ENCODE measurements around the gene DPEP1. TPM values are rescaled to one million over a fixed set of nuclear protein-coding genes. Genes with fewer than 3 reads are reported as not detected.
"Not testable (repeated sequence)": the region's sequence is repeated elsewhere in the genome, so short reads cannot be mapped to it uniquely, and the experiment has no call there.

Gene DPEP1
- total RNA-seq, 1 donor = 0.36 TPM

DNA sequence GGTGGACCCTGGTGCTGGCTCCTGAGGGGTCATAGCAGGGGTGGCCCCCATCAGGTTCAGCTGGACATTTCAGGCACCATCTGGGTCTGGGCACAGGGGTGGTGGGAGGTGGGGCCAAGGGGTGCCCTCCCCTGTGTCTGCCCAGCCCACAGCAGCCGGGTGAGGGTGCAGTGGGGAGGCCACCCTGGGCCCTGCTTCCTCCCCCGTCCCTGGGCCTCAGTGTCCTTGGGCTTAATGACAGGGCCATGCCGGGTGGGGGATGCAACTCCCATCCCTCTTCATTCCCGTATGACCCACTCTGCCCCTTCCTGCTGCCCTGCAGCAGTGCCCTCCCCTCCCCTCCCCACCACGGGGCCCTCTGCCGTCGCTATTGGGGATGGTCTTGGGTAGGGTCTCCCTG lies 27.2 kb upstream of the DPEP1 start:
- Histone ChIP-seq H3K4me3 (ENCODE audit: insufficient read depth, low read length) (no peak overlapping the region), H3K4me2 (ENCODE audit: insufficient read depth, low read length) (no peak overlapping the region), H3K4me1 (ENCODE audit: insufficient read depth, low read length) (peaks cover 27% of the 10 kb centered on the region), H4K20me1 (ENCODE audit: insufficient read depth, low read length) (no peaks in the 10 kb centered on the region), H3K79me2 (ENCODE audit: insufficient read depth, low read length) (peaks cover 6% of the 10 kb centered on the region), H3K9me3 (ENCODE audit: low read depth, low read length) (no peaks in the 10 kb centered on the region), H3K27me3 (ENCODE audit: insufficient read depth, low read length) (no peaks in the 10 kb centered on the region), H2AFZ (ENCODE audit: low read length) (no peak overlapping the region), H3K36me3 (ENCODE audit: insufficient read depth, low read length) (no peaks in the 10 kb centered on the region), H3K27ac (ENCODE audit: low read depth, low read length) (peak overlapping the region; percentile 63)
- TF ChIP-seq, protein P1, sequence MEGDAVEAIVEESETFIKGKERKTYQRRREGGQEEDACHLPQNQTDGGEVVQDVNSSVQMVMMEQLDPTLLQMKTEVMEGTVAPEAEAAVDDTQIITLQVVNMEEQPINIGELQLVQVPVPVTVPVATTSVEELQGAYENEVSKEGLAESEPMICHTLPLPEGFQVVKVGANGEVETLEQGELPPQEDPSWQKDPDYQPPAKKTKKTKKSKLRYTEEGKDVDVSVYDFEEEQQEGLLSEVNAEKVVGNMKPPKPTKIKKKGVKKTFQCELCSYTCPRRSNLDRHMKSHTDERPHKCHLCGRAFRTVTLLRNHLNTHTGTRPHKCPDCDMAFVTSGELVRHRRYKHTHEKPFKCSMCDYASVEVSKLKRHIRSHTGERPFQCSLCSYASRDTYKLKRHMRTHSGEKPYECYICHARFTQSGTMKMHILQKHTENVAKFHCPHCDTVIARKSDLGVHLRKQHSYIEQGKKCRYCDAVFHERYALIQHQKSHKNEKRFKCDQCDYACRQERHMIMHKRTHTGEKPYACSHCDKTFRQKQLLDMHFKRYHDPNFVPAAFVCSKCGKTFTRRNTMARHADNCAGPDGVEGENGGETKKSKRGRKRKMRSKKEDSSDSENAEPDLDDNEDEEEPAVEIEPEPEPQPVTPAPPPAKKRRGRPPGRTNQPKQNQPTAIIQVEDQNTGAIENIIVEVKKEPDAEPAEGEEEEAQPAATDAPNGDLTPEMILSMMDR (IDR thresholded peaks at IDR 0.05; ENCODE audit: extremely low read depth, low read depth, low read length) = no peak
- no peak for DNase-seq (ENCODE audit: insufficient read length, low spot score, missing footprints)

DNA sequence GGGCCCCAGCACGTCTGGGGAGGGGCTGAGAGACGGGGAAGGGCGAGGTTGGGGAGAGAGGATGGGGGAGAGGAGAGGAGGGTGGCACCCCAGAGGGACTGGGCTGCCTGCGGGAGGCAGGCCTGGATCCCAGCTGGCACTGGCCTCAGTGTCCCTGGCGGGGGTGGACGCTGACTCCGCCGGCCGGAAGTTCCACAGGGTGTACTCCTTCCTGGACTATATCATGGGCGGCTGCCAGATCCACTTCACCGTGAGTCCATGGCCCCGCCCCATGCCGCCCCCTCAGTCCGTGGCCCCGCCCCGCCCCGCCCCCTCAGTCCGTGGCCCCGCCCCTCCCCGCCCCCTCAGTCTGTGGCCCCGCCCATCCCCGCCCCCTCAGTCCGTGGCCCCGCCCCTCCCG lies 26.6 kb upstream of the DPEP1 start:
- peak; percentile 97 for DNase-seq (ENCODE audit: insufficient read length, low spot score, missing footprints)
- Histone ChIP-seq H3K4me1 (ENCODE audit: insufficient read depth, low read length) (peaks cover 22% of the 10 kb centered on the region), H3K9me3 (ENCODE audit: low read depth, low read length) (no peaks in the 10 kb centered on the region), H3K27ac (ENCODE audit: low read depth, low read length) (peak overlapping the region; percentile 63), H3K4me2 (ENCODE audit: insufficient read depth, low read length) (no peak overlapping the region), H4K20me1 (ENCODE audit: insufficient read depth, low read length) (no peaks in the 10 kb centered on the region), H3K27me3 (ENCODE audit: insufficient read depth, low read length) (no peaks in the 10 kb centered on the region), H3K36me3 (ENCODE audit: insufficient read depth, low read length) (no peaks in the 10 kb centered on the region), H3K79me2 (ENCODE audit: insufficient read depth, low read length) (peaks cover 6% of the 10 kb centered on the region), H2AFZ (ENCODE audit: low read length) (peak overlapping the region; percentile 22), H3K4me3 (ENCODE audit: insufficient read depth, low read length) (no peak overlapping the region)
- TF ChIP-seq, protein P1 (IDR thresholded peaks at IDR 0.05; ENCODE audit: extremely low read depth, low read depth, low read length) = no peak

DNA sequence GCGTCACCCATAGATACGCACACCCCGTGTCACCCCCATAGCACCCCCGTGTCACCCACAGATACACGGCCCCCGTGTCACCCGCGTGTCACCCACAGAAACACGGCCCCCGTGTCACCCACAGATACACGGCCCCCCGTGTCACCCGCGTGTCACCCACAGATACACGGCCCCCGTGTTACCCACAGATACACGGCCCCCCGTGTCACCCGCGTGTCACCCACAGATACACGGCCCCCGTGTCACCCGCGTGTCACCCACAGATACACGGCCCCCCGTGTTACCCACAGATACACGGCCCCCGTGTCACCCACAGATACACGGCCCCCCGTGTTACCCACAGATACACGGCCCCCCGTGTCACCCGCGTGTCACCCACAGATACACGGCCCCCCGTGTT lies 25.8 kb upstream of the DPEP1 start:
- not testable (repeated sequence) for DNase-seq (ENCODE audit: insufficient read length, low spot score, missing footprints); H3K79me2 ChIP-seq (ENCODE audit: insufficient read depth, low read length); H3K27ac ChIP-seq (ENCODE audit: low read depth, low read length); H3K9me3 ChIP-seq (ENCODE audit: low read depth, low read length); H3K27me3 ChIP-seq (ENCODE audit: insufficient read depth, low read length); H2AFZ ChIP-seq (ENCODE audit: low read length); H4K20me1 ChIP-seq (ENCODE audit: insufficient read depth, low read length); H3K4me3 ChIP-seq (ENCODE audit: insufficient read depth, low read length); H3K4me2 ChIP-seq (ENCODE audit: insufficient read depth, low read length); H3K36me3 ChIP-seq (ENCODE audit: insufficient read depth, low read length)
- peaks cover 14% of the 10 kb centered on the region for H3K4me1 ChIP-seq (ENCODE audit: insufficient read depth, low read length)

DNA sequence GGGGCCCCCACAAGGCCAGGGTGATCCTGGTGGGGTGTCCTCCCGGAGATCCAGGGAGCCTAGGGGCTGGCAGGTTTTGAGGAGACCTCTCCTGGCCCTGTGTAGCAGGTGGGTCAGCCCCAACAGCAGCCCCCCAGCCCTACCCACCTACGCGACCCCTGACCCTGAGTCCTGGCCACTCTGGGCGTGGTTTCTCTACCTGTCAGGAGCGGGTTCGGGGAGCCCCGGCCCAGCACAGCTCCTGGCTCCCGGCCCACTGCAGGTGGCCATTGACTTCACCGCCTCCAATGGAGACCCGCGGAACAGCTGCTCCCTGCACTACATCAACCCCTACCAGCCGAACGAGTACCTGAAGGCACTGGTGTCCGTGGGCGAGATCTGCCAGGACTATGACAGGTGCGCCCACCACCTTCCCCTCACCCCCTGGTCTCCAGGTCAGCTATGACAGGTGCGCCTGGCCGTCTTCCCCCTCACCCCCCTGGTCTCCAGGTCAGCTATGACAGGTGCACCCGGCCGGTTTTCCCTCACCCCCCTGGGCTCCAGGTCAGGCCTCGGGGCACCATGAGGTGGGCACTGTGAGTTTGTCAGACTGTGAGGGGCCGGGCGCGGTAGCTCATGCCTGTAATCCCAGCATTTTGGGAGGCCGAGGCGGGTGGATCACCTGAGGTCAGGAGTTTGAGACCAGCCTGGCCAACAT lies 24.9 kb upstream of the DPEP1 start:
- Histone ChIP-seq H3K27ac (ENCODE audit: low read depth, low read length) (no peak overlapping the region), H3K27me3 (ENCODE audit: insufficient read depth, low read length) (no peaks in the 10 kb centered on the region), H3K79me2 (ENCODE audit: insufficient read depth, low read length) (no peaks in the 10 kb centered on the region), H2AFZ (ENCODE audit: low read length) (no peak overlapping the region), H3K4me3 (ENCODE audit: insufficient read depth, low read length) (no peak overlapping the region), H3K9me3 (ENCODE audit: low read depth, low read length) (no peaks in the 10 kb centered on the region), H3K36me3 (ENCODE audit: insufficient read depth, low read length) (no peaks in the 10 kb centered on the region), H4K20me1 (ENCODE audit: insufficient read depth, low read length) (no peaks in the 10 kb centered on the region), H3K4me2 (ENCODE audit: insufficient read depth, low read length) (no peak overlapping the region), H3K4me1 (ENCODE audit: insufficient read depth, low read length) (peaks cover 14% of the 10 kb centered on the region)
- TF ChIP-seq, protein P1 (IDR thresholded peaks at IDR 0.05; ENCODE audit: extremely low read depth, low read depth, low read length) = no peak
- no peak for DNase-seq (ENCODE audit: insufficient read length, low spot score, missing footprints)

All from osteoblast (primary cell).